Activated CD8-positive, alpha-beta memory T cell treated with anti-CD3 and anti-CD28 coated beads for 48 hours (primary cell): ENCODE data around the gene GPHB5.
"Not testable (repeated sequence)": the region's sequence is repeated elsewhere in the genome, so short reads cannot be mapped to it uniquely, and the experiment has no call there.

Experiments used
- DNase-seq, 3 experiments: peaks; one replicate each; pipeline ENCODE4 v3.0.0-alpha.2; 2020; ENCODE audit warnings: low read depth in 2 of 3, low spot score in 2 of 3

The GPHB5 gene

DNA sequence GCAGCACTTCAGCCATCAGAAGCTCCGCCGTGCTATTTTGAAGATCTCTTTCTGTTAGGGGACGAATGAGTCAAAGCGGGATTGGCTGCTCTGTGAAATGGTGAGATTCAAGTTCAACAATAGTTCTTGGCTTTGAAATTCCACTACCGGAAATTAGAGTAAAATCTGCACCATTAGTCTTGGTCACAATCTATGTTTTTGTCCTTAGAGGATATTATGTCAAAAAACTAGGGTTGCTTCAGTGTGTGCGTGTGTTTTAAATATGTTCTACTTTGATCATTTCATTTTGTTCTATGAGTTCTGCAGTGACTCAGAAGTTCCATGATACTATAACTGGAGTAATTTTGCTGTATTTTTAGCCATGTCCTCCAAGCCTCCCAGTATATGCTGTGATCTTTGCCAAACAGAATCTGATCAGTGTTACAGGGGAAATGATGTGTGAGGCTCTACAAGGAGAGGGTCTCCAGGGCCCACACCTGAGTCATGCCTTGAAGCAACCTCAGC lies 22.6 kb downstream of the GPHB5 start:
- no peak for DNase-seq

DNA sequence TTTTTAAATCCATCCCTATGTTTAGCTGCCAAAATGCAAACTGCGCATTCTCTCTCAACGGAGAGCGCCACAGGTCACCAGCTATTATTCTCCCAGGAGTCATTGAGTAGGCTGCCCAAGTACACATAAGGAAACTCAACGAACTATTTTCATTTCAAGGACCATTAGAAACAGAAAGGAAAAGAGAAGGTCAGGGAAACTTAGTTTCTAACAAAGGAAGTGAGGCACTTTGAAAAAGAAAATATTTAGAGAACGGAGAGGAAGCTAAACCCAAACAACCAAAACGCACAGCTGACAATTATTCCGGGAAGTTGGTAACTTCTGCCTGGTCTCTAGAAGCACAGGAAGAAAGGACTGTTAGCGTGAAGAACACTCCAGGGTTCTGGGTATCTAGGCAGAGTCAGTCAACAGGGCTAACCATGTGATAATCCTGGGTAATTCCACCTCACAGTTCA lies 23.5 kb downstream of the GPHB5 start:
- DNase-seq = no peak

DNA sequence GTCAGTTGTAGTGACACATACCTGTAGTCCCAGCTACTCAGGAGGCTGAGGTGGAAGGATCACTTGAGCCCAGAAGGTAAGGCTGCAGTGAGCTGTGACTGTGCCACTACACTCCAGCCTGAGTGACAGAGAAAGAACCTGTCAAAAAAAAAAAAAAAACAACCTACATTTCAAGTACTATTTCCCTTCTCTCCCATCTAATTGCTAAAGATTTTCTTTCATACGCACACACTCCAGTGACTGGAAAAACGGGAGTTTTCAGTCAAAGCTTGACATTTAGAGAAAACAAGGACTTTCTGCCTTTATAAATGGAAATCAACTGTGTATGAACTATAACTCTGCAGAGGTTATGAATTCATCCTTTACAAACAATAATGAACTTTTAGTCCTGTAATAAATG lies 25.9 kb downstream of the GPHB5 start:
- DNase-seq = no peak

DNA sequence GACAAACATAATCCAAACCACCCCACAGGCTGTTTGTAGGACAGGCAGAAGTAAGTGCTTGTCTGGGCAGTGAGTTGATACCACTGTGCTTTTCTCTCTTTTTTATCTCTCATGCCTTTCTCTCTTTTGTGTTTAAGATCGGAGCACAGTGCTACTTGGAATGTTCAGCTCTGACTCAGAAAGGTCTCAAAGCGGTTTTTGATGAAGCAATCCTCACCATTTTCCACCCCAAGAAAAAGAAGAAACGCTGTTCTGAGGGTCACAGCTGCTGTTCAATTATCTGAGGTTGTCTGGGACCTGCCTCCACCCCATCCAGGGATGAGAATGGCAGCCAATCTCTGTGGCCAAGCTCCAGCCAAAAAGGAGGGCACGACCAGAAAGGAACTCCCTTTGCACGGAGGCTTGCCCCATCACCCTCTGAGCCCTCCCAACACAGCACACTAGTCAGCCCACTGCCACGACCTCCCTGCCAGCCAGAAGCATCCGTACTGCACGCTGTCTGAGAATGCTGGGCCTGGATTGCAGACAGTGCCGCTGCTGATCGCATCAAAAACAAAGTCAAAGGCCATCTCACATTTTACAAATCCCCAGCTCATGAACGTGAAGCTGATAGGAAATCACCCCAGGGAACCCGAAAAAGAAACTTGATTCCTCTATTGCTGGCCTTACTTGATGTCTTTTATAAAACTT lies 27.8 kb downstream of the GPHB5 start:
- DNase-seq = no peak

DNA sequence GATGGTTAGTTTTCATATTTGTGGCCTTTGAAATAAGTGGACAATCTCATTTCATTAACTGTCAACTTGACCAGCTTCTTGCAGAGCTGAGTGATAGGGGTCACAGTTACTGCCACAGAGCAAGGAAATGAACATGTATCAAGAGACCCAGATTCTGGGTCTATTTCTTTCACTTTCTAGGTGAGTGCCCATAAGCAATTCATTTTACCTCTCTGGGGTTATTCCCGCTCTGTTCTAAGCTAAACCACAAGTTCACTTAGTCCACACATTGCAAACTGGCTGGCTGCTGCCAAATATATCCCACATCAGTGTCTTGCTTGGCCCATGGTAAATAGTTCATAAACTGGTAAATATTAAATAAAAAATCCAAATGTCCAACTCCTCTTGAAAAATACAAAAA lies 29.9 kb downstream of the GPHB5 start:
- no peak for DNase-seq

DNA sequence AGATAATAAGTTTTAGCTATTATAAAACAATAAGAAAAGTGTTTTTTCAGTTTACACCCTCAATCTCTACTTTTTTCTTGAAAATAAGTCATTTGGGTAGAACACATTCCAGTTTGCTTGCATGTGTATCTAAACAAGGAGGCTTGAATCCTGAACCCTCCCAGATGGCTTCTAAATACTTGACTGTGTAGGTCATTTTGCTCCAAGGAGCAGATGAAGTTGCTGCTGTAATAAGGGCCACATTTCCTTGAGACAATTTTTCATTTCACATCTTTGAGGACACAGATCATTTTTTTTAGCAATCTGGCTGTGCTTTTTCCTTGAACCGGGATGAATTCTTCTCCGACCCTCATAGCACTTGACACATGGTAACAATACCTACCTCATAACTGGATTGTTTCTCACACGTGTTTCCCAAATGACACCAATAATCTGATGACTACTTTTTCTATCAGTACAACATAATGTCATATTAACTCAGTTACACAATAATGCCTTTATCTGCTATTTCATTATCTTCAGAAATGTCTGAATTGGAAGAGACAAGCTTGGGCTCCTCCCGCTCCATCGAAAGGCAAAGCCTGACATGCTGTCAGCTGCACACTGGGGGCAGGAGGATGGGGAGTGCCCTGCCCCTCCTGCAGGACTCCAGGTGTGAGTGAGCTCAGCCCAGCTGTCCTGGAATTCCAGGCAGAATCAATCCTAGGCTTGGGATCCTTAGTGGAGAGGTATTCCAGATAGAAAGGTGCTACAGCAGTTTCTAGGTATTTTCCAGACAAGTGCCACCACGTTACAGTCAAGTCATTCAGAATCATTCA lies 30.9 kb downstream of the GPHB5 start:
- no peak for DNase-seq

DNA sequence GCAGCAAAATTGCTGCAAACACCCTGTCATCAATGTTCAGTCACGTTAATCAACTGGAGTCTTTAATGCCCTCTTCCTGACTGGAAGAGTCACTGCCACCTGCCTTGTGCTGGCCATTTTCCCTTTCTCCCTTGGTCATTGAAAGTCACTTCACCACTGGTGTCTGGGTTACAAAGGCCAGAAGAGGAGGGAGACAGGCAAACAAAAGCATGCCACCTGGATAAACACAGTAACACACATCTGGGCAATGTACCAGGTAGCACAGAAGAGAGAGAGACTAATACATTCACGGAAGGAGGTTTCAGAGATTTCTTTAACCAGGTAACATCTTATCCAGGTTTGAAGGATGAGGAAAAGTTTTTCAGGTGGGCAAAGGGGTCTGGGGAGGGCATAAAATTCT lies 32.7 kb downstream of the GPHB5 start:
- DNase-seq = no peak

DNA sequence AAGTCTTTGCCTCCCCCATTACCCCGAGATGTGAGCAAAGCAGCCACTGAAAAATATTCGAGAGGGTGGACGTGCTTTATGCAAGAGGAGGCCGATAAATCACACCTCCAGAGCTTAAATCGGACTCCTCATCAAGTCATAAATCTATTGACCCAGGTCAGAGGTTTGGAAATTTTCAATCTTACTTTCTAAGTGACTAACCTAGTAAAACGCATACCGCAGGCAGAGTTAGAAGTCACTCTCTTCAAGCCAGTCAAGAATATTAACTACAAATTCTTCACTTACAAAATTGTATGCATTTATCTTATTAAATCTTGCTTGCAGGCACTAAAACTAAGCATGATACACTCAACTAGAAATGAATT lies 34.9 kb downstream of the GPHB5 start:
- no peak for DNase-seq

DNA sequence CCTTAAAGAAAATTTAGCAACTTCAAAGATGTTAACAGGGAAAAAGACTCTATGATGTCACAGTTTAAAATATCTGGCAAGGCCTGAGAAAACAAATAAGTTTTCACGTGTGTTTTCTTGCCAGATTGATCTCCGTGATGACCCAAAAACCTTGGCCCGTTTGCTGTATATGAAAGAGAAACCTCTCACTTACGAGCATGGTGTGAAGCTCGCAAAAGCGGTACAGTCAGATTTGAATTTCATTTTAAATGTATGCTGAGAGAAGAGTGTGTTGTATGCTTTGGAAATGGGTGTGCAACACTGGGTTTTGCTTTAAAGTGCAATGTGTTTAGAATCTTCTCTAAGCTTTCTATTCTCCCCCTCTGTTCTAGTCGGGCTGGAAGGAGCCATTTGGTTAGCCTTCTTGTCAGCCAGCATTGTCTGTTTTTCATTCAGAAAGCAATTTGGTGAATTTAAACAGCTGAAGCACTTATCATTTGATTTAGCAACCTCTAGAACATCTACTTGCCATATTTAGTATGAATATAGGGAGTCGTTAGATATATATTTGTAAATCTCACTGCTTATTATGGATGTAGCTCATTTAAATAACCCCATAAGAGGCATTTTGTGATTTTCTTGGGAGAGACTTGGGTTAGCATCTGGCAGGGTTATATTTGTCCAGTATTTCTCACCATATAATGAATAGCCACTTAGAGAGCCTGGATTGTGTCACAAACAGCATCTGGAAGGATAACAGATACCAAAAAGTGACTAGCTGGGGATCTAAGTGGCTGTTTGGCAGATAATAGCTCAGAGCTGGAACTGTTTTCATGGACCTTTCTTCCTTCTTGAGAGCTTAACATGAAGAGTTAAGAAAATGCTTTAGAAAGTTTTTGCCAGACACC lies 35.5 kb downstream of the GPHB5 start:
- no peak for DNase-seq

DNA sequence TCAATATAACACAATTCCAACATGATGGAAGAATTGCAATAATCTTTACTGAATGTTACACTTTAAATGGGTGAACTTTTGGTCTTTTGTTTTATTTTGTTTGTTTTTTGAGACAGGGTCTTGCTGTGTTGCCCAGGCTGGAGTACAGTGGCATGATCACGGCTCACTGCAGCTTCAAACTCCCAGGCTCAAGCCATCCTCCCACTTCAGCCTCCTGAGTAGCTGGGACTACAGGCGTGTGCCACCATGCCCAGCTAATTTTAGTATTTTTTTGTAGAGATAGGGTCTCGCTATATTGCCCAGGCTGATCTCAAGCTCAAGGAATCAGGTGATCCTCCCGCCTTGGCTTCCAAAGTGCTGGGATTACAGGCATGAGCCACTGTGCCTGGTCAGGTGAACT lies 38.8 kb downstream of the GPHB5 start:
- not testable (repeated sequence) for DNase-seq

DNA sequence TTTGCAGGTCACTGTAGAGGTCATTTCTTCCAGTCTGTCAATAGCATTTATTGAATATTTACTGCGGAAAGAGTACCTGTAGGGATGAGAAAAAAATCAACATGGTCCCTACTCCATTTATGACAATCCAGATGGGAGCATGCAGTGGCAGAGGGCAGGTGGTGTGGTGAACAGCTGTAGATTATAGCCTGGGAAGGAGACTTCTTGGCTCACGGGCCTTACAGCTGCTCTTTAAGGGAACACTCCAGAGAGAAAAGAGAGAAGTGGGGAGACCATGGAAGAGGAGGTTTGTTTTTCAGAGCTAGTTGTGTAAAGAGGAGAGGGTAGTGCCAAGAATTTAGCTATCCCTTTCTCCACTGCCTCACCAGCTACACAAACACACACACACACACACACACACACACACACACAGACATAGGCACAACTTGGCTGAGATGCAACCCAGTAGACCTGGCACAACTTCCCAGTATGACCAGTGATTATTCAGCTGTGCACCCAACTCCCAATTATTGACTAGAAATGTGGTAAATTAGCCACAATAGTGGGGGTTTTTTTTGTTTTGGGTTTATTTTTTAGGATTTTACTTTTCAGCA lies 41.0 kb downstream of the GPHB5 start:
- DNase-seq = no peak

DNA sequence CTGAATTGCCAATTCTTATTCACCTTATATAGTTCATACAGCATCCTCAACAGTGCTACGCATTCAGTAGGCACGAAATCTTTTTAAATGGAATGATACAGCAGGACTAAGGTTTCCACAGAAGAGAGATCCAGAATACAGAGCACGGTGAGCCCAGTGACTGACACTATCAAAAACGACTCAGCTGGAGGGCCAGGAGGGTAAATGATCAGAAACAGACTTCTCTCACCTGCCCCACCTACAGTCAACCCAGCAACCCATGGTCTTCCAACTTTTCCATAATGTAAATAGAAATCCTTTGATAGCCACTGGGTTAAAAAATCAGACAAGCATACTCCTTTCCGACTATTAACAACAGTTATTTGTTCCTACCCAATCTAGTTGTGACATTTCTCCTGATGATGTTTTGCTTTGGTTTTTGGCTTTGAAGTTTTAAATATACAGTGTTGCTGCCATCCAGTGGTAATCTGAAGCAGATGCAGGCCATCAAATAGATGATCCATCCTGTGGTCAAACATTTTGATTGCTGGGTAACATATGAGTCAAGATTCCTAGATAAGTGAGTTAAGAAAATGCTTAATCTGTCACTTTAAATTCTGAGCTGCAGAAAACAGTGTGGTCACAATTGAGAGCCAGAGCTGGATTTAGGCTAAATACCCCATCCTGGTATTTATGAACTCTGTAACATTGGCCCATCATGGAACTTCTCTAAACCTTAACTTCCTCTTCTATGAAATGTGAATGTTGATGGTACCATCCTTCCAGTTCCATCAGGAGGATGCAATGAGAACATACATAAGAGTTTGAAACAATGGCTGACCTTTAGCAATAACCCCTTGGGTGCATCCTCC lies 42.0 kb downstream of the GPHB5 start:
- DNase-seq = no peak

DNA sequence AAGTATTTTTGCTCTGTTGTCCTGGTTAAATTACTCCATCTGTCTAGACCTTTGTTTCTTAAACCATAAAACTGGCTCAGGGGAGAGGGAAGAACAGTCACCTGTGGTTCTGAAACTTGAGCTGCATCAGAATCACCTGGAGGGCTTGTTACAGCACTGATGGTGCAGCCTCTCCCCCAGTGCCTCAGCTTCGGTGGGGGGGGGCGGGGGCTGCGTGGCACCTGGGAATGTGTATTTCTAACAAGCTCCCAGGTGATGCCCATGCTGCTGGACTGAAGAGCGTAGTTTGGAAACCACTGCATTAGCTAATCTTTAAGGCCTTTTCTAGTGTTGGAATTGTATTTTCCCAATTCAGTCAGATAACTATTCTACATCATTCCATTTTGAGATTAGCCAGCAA lies 42.7 kb downstream of the GPHB5 start:
- DNase-seq = no peak

DNA sequence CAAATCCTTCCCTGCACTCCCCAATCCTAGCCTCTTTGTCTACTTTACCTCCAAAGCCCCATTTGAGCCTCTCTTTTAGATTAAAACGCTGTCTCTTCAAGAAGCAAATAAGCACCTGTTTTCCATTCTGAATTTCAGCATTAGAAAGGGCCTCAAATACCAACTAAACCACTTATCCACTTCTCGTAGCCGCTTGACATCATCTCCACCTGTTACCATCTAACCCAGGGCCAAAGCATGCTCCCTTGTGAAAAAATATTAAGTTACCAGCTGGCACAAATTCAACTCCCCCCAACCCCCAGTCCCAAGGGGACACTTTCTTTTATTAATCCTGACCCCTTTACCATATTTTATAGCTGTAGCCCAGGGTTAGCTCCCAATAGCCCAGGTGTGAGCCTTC lies 43.1 kb downstream of the GPHB5 start:
- DNase-seq = no peak

DNA sequence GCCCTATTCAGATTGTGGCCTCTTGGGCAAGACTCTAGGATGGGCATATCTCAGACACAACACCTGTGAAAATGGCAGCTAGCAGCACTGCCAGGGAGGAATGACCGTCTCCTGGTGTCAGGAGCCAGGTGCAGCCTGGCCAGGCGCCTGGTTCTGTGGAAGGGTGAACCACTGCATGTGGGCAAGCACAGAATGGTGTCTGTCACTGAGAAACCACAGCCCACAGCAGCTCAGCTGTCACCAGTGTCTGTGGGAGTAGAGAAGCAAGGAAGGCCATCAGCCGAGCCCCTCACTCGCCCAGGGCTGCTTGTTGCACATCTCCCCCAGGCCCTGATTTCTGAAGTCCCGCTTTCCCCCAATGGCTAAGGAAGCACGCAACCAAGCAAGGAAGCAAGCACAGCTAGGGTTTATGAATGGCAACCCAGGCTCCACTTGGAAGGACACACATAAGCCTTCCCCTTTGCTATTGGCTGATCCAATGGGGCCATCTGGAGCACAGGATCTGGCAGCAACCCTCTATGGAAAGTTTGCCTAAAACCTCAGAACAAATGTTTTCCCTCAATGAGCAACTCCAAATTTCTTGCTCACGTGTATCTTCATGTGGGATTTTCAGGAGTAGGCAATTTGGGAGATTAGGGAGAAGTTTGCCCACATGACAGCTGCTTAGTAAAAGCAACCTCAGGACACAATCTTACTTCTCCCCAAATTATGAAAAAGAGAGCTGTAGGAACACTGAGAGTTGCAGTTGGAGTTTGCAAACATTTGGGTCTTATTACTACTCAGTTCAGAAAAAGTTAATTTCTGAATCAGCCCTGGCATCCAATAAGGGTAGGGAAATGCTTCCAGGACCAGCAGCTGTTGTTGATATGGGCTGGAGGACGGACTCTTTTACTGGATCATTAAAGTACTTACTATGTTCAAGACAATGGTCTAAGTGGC lies 44.7 kb downstream of the GPHB5 start:
- DNase-seq = no peak

DNA sequence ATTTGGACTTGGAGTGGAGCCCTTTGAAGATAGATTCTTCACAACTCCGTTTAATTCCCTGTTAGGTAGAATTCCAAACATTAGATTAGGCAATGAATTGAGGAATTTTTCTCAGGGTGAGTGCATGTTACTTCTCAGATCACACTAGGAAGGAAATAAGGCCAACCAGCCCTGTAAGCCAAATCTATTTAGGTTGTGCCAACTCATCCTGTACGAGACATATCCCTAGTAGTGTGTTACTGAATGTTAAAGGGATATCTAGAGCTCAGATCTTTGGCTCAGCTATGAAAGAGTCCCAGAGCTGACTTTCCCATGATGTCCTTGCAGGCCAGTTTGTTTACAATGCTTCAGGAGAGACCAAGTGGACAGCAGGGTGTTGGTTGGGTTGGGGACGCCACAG lies 45.6 kb downstream of the GPHB5 start:
- no peak for DNase-seq

DNA sequence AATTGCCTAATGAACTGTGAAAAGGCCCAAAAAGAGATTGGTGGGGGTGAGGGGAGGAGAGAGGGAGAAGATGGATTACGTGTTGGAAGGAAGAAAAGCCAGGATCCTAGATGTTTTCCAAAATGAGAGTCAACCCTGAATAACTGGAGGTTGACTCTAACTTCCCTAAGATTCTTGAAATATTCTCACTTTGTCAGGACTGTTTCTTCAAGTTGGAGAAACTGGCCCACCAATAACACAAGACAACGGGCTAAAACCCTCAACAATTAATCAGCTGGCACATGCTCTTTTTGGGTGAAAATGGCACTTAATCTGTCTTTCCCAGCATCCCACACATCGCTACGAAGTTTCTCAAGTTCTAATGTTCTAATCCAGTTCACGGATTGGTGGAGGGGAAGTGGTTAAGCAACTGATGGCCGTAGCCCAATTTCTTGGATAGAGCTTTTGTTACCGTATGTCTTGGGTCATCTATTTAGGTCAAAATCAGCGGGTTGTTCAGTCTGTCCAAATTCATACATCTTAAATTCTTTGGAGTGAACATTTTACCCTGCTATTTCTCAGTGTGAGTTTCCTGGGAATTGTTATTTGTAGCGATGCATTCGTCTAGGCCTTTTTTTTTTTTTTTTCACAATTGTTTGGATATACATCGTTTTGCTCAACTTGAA lies 49.0 kb downstream of the GPHB5 start:
- no peak for DNase-seq

DNA sequence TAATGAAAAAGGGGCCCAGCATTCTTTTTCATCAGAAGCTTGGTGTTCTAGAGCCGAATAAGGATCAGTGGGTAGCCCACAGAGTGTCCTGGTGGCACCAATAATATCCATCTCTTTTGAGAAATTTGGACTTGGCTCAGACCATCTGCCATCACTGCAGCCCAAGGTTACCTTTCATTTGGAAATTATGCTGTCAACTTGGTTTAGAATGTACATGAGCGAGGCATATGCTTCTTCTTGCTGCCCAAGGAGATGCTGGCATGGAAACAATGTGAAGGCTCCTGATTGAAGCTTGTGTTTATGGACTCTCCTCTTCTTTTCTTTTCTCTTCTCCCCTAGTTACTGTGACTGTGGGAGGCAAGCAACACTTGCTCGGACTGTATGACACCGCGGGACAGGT lies 50.0 kb downstream of the GPHB5 start:
- DNase-seq = no peak

DNA sequence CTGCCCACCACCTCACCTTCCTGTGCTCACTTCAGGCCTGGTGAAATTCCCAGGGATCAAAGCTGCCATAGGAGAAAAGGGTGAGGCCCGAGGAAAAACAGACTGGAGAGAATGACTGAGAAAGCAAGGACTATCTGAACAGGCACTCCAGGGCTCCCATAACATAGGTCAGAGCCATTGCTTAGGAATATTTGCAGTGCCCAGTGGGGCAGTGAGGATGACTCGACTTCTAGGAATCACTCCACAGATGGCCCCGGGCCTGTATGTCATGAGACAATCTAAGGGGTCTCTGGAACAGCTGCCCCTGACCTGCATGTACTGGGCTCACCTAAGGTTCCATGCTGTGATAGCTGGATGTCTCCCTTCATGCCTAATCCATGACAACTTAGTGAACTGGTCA lies 51.6 kb downstream of the GPHB5 start:
- DNase-seq = no peak
